SK-N-SH (cell line): ENCODE results near the gene SPATA19.

ENCODE experiments used
- EP300 ChIP-seq, 2 experiments: IDR thresholded peaks; 2 replicates each; pipeline versions ENCODE4 v1.4.0 to v1.6.1; 2012; ENCODE audit warnings: borderline replicate concordance in 1 of 2, low read depth in 1 of 2, low read length in 1 of 2
- EZH2phosphoT487 ChIP-seq: fragments of 200-600 bp; sonication (generic); IDR thresholded peaks from 2 replicates; pipeline ENCODE4 v1.6.1; 2017; ENCODE audit warnings: low read depth, mixed run types, mild to moderate bottlenecking, antibody characterized with exemption, moderate library complexity, borderline replicate concordance
- MXI1 ChIP-seq: IDR thresholded peaks from 2 replicates; pipeline ENCODE4 v1.6.1; 2012; ENCODE audit warnings: mild to moderate bottlenecking, low read depth, low read length, improper control_type of control experiment
- NFIC ChIP-seq: IDR thresholded peaks from 2 replicates; pipeline ENCODE4 v1.4.0; 2012; ENCODE audit warnings: borderline replicate concordance
- TCF12 ChIP-seq: IDR thresholded peaks from 2 replicates; pipeline ENCODE4 v1.4.0; 2012
- TF ChIP-seq, protein P1 (sequence below): fragments of 200-600 bp; sonication (generic); IDR thresholded peaks from 2 replicates; pipeline ENCODE4 v1.6.1; 2017; ENCODE audit warnings: antibody characterized with exemption, mild to moderate bottlenecking, moderate library complexity
- TF ChIP-seq, protein P2 (sequence below): IDR thresholded peaks from 2 replicates; pipeline ENCODE4 v1.4.0; 2012; ENCODE audit warnings: low read depth

DNA sequence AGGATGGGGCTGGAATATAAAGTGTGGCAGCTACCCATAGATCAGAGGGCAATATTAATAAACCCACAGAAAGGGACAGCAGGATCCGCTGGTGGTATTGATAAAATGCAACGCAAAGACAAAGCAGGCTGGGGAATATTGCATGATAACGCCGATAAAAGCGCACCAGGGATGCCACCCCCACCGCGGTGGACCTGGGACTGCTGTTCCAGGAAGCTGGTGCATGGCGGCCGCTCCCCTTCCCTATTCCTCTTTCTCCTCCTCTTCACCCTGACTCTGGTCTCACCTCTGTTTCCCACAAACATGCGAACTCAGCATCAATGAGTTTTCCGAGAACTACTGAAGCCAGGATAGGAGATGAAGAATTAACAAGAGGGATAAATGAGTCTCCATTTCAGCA is 20.2 kb downstream of the SPATA19 start:
- TF ChIP-seq, protein P1, sequence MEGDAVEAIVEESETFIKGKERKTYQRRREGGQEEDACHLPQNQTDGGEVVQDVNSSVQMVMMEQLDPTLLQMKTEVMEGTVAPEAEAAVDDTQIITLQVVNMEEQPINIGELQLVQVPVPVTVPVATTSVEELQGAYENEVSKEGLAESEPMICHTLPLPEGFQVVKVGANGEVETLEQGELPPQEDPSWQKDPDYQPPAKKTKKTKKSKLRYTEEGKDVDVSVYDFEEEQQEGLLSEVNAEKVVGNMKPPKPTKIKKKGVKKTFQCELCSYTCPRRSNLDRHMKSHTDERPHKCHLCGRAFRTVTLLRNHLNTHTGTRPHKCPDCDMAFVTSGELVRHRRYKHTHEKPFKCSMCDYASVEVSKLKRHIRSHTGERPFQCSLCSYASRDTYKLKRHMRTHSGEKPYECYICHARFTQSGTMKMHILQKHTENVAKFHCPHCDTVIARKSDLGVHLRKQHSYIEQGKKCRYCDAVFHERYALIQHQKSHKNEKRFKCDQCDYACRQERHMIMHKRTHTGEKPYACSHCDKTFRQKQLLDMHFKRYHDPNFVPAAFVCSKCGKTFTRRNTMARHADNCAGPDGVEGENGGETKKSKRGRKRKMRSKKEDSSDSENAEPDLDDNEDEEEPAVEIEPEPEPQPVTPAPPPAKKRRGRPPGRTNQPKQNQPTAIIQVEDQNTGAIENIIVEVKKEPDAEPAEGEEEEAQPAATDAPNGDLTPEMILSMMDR, result no peak
- no peak for TF ChIP-seq TCF12
- no peak for TF ChIP-seq NFIC
- no peak for TF ChIP-seq EZH2phosphoT487
- TF ChIP-seq, protein P2, sequence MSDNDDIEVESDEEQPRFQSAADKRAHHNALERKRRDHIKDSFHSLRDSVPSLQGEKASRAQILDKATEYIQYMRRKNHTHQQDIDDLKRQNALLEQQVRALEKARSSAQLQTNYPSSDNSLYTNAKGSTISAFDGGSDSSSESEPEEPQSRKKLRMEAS, result no peak
- no peak for TF ChIP-seq EP300 (IDR thresholded peaks at IDR 0.05; ENCODE audit: borderline replicate concordance in 1 of 2, low read depth in 1 of 2, low read length in 1 of 2)
- no peak for TF ChIP-seq MXI1
